ENCODE measurements around the gene SUCO. TPM values are rescaled to one million over a fixed set of nuclear protein-coding genes. Genes with fewer than 3 reads are reported as not detected.

The SUCO gene
- total RNA-seq, 2 donors from 2014 or later: 62.2 TPM

GRCh38 chr1:172513479-172513878 is 19.5 kb upstream of the SUCO start:
- DNase-seq: no peak
- H3K4me1 Mint-ChIP-seq: no peaks in the 10 kb centered on the region
- H3K27ac Mint-ChIP-seq: no peak overlapping the region
- no peak overlapping the region for H3K9ac ChIP-seq (ENCODE audit: extremely low read depth, low read length, poor library complexity, severe bottlenecking)
- H3K27me3 ChIP-seq (ENCODE audit: control insufficient read depth, insufficient read depth, low read length, poor library complexity, severe bottlenecking): no peaks in the 10 kb centered on the region
- no peaks in the 10 kb centered on the region for H3K9me3 ChIP-seq (ENCODE audit: control insufficient read depth, low read length)
- H3K36me3 ChIP-seq (ENCODE audit: control insufficient read depth, insufficient read depth, low read length): no peaks in the 10 kb centered on the region
- H3K4me3 ChIP-seq (ENCODE audit: low read length): no peak overlapping the region
- no peak for TF ChIP-seq CTCF (conservative IDR thresholded peaks at IDR 0.05)
- no peak overlapping the region for H3K4me3 Mint-ChIP-seq
- peaks cover 5% of the 10 kb centered on the region for H3K9me3 Mint-ChIP-seq
- peaks cover 2% of the 10 kb centered on the region for H3K27me3 Mint-ChIP-seq (ENCODE audit: insufficient read depth)
- no peaks in the 10 kb centered on the region for H3K36me3 Mint-ChIP-seq (ENCODE audit: low read depth)
- H3K4me1 ChIP-seq (ENCODE audit: control insufficient read depth, insufficient read depth, low read length): no peaks in the 10 kb centered on the region
- no peak overlapping the region for H3K27ac ChIP-seq (ENCODE audit: low read depth, low read length)

GRCh38 chr1:172514108-172514507 is 18.8 kb upstream of the SUCO start:
- Histone ChIP-seq H3K27ac (ENCODE audit: low read depth, low read length) (no peak overlapping the region), H3K36me3 (ENCODE audit: control insufficient read depth, insufficient read depth, low read length) (no peaks in the 10 kb centered on the region), H3K27me3 (ENCODE audit: control insufficient read depth, insufficient read depth, low read length, poor library complexity, severe bottlenecking) (no peaks in the 10 kb centered on the region), H3K4me1 (ENCODE audit: control insufficient read depth, insufficient read depth, low read length) (no peaks in the 10 kb centered on the region), H3K4me3 (ENCODE audit: low read length) (no peak overlapping the region), H3K9me3 (ENCODE audit: control insufficient read depth, low read length) (no peaks in the 10 kb centered on the region), H3K9ac (ENCODE audit: extremely low read depth, low read length, poor library complexity, severe bottlenecking) (no peak overlapping the region)
- Mint-ChIP-seq H3K4me1 (no peaks in the 10 kb centered on the region), H3K4me3 (no peak overlapping the region), H3K36me3 (ENCODE audit: low read depth) (no peaks in the 10 kb centered on the region), H3K27ac (no peak overlapping the region), H3K9me3 (peaks cover 5% of the 10 kb centered on the region), H3K27me3 (ENCODE audit: insufficient read depth) (peaks cover 2% of the 10 kb centered on the region)
- WGBS, 2 experiments (ENCODE audit: insufficient coverage in 1 of 2, insufficient read length in 1 of 2): 68 to 92% methylated on average over 2 to 3 of the region's 3 CpGs
- no peak for DNase-seq
- no peak for TF ChIP-seq CTCF (conservative IDR thresholded peaks at IDR 0.05)

- H3K4me1 ChIP-seq (ENCODE audit: control insufficient read depth, insufficient read depth, low read length): no peaks in the 10 kb centered on the region
- no peaks in the 10 kb centered on the region for H3K27me3 Mint-ChIP-seq (ENCODE audit: insufficient read depth)
- no peaks in the 10 kb centered on the region for H3K36me3 ChIP-seq (ENCODE audit: control insufficient read depth, insufficient read depth, low read length)
- DNase-seq: no peak
- no peak overlapping the region for H3K4me3 ChIP-seq (ENCODE audit: low read length)
- H3K4me1 Mint-ChIP-seq: no peaks in the 10 kb centered on the region
- H3K27ac Mint-ChIP-seq: no peak overlapping the region
- H3K27me3 ChIP-seq (ENCODE audit: control insufficient read depth, insufficient read depth, low read length, poor library complexity, severe bottlenecking): no peaks in the 10 kb centered on the region
- TF ChIP-seq CTCF (conservative IDR thresholded peaks at IDR 0.05): no peak
- no peak overlapping the region for H3K27ac ChIP-seq (ENCODE audit: low read depth, low read length)
- no peaks in the 10 kb centered on the region for H3K9me3 ChIP-seq (ENCODE audit: control insufficient read depth, low read length)
- H3K9me3 Mint-ChIP-seq: peaks cover 5% of the 10 kb centered on the region
- no peak overlapping the region for H3K9ac ChIP-seq (ENCODE audit: extremely low read depth, low read length, poor library complexity, severe bottlenecking)
- H3K36me3 Mint-ChIP-seq (ENCODE audit: low read depth): no peaks in the 10 kb centered on the region
- H3K4me3 Mint-ChIP-seq: no peak overlapping the region
Observed at GRCh38 chr1:172515436-172515835, 17.5 kb upstream of the SUCO start.

Measured in endodermal cell (in vitro differentiated cells).